ENCODE measurements around the gene COL5A1. TPM values are rescaled to one million over a fixed set of nuclear protein-coding genes. Genes with fewer than 3 reads are reported as not detected.

COL5A1 gene
- total RNA-seq, 4 donors from 2014 or later: 8.4 to 14.7 (median 11.3) TPM

GRCh38 chr9:134864821-134865190, 223.2 kb downstream of the COL5A1 start:
- DNase-seq (ENCODE audit: low spot score in 2 of 2): no peak
- H3K4me3 ChIP-seq (ENCODE audit: low read depth, poor library complexity, severe bottlenecking): no peak overlapping the region
- intact Hi-C loops (cut with DNase I; ENCODE audit: low total_unique reads): no loop called here
- TF ChIP-seq, protein P1, sequence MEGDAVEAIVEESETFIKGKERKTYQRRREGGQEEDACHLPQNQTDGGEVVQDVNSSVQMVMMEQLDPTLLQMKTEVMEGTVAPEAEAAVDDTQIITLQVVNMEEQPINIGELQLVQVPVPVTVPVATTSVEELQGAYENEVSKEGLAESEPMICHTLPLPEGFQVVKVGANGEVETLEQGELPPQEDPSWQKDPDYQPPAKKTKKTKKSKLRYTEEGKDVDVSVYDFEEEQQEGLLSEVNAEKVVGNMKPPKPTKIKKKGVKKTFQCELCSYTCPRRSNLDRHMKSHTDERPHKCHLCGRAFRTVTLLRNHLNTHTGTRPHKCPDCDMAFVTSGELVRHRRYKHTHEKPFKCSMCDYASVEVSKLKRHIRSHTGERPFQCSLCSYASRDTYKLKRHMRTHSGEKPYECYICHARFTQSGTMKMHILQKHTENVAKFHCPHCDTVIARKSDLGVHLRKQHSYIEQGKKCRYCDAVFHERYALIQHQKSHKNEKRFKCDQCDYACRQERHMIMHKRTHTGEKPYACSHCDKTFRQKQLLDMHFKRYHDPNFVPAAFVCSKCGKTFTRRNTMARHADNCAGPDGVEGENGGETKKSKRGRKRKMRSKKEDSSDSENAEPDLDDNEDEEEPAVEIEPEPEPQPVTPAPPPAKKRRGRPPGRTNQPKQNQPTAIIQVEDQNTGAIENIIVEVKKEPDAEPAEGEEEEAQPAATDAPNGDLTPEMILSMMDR (IDR thresholded peaks at IDR 0.05): no peak
- TF ChIP-seq POLR2A (IDR thresholded peaks at IDR 0.05): no peak
- 83 to 90% methylated on average over 13 of the region's 13 CpGs for WGBS, 2 donors

DNA sequence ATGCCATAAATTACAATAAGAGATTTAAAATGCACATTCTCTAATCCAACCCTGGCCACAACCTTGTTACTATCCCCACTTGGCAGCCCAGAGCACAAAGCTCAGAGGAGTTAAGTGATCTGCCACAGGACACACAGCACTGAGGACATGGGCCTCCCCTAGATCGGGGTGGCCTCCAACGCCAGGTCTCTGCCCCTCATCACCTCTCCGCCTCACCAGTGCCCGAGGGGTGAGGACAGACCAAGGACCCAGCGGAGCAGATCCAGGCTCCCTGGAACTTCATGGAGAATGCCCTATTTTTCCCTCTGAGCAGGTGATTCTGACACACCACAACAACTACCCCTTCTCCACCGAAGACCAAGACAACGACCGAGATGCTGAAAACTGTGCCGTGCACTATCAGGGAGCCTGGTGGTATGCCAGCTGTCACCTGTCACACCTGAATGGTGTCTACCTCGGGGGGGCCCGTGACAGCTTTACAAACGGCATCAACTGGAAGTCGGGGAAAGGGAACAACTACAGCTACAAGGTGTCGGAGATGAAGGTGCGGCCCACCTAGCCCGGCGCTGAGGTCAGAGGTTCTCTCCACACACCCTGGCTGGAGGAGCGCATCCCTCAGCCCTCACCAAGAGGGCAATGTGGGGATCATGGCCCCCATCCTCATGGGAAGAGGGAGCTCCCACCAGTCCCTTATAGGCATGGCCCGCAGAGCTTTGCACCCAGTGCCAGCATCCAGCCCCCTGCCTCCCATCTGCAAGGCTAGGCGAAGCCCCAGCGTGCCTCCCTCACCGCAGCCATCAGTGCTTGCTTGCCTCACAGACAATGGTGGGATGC, 226.5 kb downstream of the COL5A1 start:
- DNase-seq (ENCODE audit: low spot score in 2 of 2): no peak
- H3K4me3 ChIP-seq (ENCODE audit: low read depth, poor library complexity, severe bottlenecking): no peak overlapping the region
- TF ChIP-seq, protein P1 (IDR thresholded peaks at IDR 0.05): no peak
- TF ChIP-seq POLR2A (IDR thresholded peaks at IDR 0.05): no peak
- intact Hi-C loops (cut with DNase I; ENCODE audit: low total_unique reads): no loop called here
- WGBS, 2 donors: 96% methylated on average over 21 to 22 of the region's 22 CpGs

DNA sequence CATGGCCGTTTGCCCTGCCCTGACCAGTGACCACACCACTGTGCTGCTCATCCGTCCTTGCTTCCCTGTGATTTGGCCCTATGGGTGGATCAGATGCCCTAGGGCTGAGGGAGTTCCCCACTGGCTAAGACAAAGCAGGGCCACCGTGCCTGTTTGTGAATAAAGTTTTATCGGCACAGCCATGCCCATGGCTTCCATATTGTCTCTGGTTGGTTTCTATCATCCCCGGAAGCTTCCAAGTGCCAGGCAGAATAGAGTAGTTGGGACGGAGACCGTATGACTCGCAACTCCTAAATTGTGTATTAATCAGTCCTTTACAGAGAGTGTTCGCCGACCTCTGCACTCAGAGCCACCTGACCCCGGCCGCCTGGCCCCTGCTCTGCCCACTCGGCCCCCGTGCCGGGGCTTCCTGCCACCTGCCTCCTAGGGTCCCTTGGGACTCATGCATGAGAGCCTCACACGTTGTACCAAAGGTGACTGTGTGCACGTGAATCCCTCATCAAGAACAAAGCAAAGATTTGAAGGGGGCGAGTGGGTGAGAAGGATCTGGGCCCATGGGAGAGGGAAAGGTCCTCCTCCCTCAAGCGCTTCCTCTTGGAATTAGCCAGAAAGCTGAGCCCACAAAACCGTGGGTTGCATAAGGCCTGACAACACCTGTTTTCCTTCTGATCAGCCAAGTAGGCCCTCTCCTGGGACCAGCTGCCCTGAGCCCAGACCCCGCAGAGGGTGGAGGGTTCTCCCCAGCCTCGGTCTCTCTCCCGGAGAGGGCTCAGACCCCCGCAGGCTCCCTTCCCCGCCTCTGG, 227.3 kb downstream of the COL5A1 start:
- no peak for TF ChIP-seq POLR2A (IDR thresholded peaks at IDR 0.05)
- TF ChIP-seq, protein P1 (IDR thresholded peaks at IDR 0.05): no peak
- H3K4me3 ChIP-seq (ENCODE audit: low read depth, poor library complexity, severe bottlenecking): no peak overlapping the region
- WGBS, 2 donors: 84 to 88% methylated on average over 25 of the region's 25 CpGs
- DNase-seq (ENCODE audit: low spot score in 2 of 2): no peak
- intact Hi-C loops (cut with DNase I; ENCODE audit: low total_unique reads): no loop called here

DNA sequence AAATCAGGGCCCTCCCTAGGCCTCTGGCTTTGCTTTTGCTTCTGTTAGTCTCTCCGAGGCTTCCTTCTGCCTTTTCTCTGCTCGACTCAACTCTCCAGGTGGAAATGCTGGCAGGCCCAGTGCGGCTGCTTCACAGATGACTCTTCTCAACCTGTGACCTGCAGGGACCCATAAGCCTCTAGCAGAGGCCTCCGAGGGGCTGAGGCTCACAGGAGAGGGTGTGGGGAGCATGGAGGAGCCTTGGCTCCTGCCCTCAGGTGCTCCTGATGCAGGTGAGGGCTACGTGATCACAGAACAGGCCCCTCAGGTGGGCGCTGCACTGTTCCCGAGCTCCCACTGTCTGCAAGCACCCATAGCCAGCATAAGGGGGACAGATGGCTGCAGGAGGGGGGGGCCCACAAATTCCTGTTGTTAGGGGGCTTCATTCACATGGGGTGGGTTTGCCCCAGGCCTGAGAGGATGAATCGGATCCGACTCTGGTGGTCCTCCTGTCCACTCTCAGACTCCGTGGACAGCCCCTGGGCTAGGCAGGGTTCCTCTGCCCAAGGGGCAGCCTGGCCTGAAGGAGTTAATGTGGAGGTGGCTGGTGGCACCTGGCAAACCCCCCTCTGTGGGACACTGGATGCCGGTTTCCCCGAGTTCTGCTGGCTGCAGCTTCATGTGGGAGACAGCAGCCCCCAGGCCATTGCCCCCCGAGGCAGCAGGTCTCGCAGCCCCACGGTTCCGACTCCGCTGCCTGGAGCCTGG, 228.1 kb downstream of the COL5A1 start:
- WGBS, 2 donors: 82 to 83% methylated on average over 6 to 16 of the region's 17 CpGs
- TF ChIP-seq, protein P1 (IDR thresholded peaks at IDR 0.05): no peak
- TF ChIP-seq POLR2A (IDR thresholded peaks at IDR 0.05): no peak
- intact Hi-C loops (cut with DNase I; ENCODE audit: low total_unique reads): no loop called here
- no peak overlapping the region for H3K4me3 ChIP-seq (ENCODE audit: low read depth, poor library complexity, severe bottlenecking)
- DNase-seq (ENCODE audit: low spot score in 2 of 2): no peak

- intact Hi-C loops (cut with DNase I; ENCODE audit: low total_unique reads): no loop called here
- DNase-seq (ENCODE audit: low spot score in 2 of 2): no peak
- TF ChIP-seq POLR2A (IDR thresholded peaks at IDR 0.05): no peak
- TF ChIP-seq, protein P1 (IDR thresholded peaks at IDR 0.05): no peak
- no peak overlapping the region for H3K4me3 ChIP-seq (ENCODE audit: low read depth, poor library complexity, severe bottlenecking)
- 81 to 98% methylated on average over 5 to 6 of the region's 11 CpGs for WGBS, 2 donors
Measured at GRCh38 chr9:134870301-134870694, 228.7 kb downstream of the COL5A1 start.
